K562 (cell line): ENCODE data around the gene DNAJC8. TPM values are rescaled to one million over a fixed set of nuclear protein-coding genes. Genes with fewer than 3 reads are reported as not detected.

Experiments
- BACH1 ChIP-seq: fragments of 200-800 bp; sonication (Bioruptor generic); IDR thresholded peaks from 2 replicates; pipeline ENCODE4 v1.6.1; 2016; ENCODE audit warnings: missing genetic modification characterization, missing compliant biosample characterization
- CBX8 ChIP-seq: fragments of 200-600 bp; sonication (generic); IDR thresholded peaks from 2 replicates; pipeline ENCODE4 v1.6.1; 2012; ENCODE audit warnings: borderline replicate concordance, mixed run types, low read depth, mild to moderate bottlenecking, moderate library complexity, mixed read lengths, low read length, control low read depth, inconsistent platforms; ENCODE audit not compliant: poor library complexity, severe bottlenecking; ENCODE audit errors: extremely low read depth
- CHD2 ChIP-seq: IDR thresholded peaks from 2 replicates; pipeline ENCODE4 v1.6.1; 2011; ENCODE audit warnings: low read depth, low read length
- EWSR1 ChIP-seq: fragments of 450-650 bp; IDR thresholded peaks from 2 replicates; pipeline ENCODE4 v1.6.1; 2018; ENCODE audit warnings: borderline replicate concordance, mild to moderate bottlenecking, low read depth, moderate library complexity; ENCODE audit not compliant: partially characterized antibody
- FOXK2 ChIP-seq, 2 experiments: fragments of 450-650 bp; IDR thresholded peaks in 1 of 2; conservative IDR thresholded peaks in 1 of 2; 2 replicates each; pipeline ENCODE4 v1.6.1; 2016; ENCODE audit warnings: low read depth in 2 of 2, mild to moderate bottlenecking in 1 of 2
- FOXP4 ChIP-seq: sonication (generic); formaldehyde crosslinking; IDR thresholded peaks from 2 replicates; pipeline ENCODE4 v1.8.0; 2022; ENCODE audit warnings: mild to moderate bottlenecking, missing genetic modification reagents, borderline replicate concordance
- HMBOX1 ChIP-seq: sonication (generic); IDR thresholded peaks from 2 replicates; pipeline ENCODE4 v1.6.1; 2016
- MNT ChIP-seq, 2 experiments: fragments of 450-650 bp; conservative IDR thresholded peaks; 2 replicates each; pipeline ENCODE4 v1.6.1; 2017; ENCODE audit warnings: mild to moderate bottlenecking in 2 of 2, moderate library complexity in 2 of 2
- NFE2 ChIP-seq: IDR thresholded peaks from 2 replicates; pipeline ENCODE4 v1.6.1; 2014; ENCODE audit warnings: antibody characterized with exemption, low read depth
- SNAPC5 ChIP-seq: fragments of 250-450 bp; sonication (Bioruptor Pico); IDR thresholded peaks from 2 replicates; pipeline ENCODE4 v1.8.0; 2021; ENCODE audit warnings: moderate library complexity, mild to moderate bottlenecking, inconsistent platforms
- TSHZ1 ChIP-seq: fragments of 250-450 bp; sonication (Bioruptor Pico); IDR thresholded peaks from 2 replicates; pipeline ENCODE4 v1.4.0; 2020; ENCODE audit warnings: mild to moderate bottlenecking, moderate library complexity
- ZNF143 ChIP-seq: sonication (generic); formaldehyde crosslinking; IDR thresholded peaks from 2 replicates; pipeline ENCODE4 v1.9.0; 2022; ENCODE audit warnings: mild to moderate bottlenecking, missing genetic modification reagents
- ZNF263 ChIP-seq: sonication (generic); formaldehyde crosslinking; IDR thresholded peaks from 2 replicates; pipeline ENCODE4 v1.8.0; 2022; ENCODE audit warnings: mild to moderate bottlenecking, missing genetic modification reagents, borderline replicate concordance
- ZNF592 ChIP-seq: fragments of 450-650 bp; IDR thresholded peaks from 2 replicates; pipeline ENCODE4 v1.6.1; 2017; ENCODE audit warnings: antibody characterized with exemption, mild to moderate bottlenecking
- polyA plus RNA-seq, 8 experiments: library from polyadenylated mRNA; depleted of rRNA in 4 of 8; stranded (reverse) in 5 of 8; unstranded in 3 of 8; fragments of >200 nt; fragmentation: Nextera tagmentation in 2 of 8; fragmentation: Illumina TruSeq in 1 of 8; extraction: Ambion mirVana in 2 of 8; extraction: Trizol in 1 of 8; gene quantifications; 2 replicates each; pipeline versions ENCODE4 v1.2.1 to v1.2.3, GENCODE V29; 2011 to 2014; ENCODE audit warnings: inconsistent platforms in 1 of 8, missing spikeins in 1 of 8
- total RNA-seq, 7 experiments: library from RNA; depleted of rRNA in 6 of 7; stranded (reverse); fragments of >200 nt in 6 of 7; fragmentation: Illumina TruSeq in 2 of 7; extraction: Trizol in 2 of 7; gene quantifications; 2 replicates each; pipeline versions ENCODE4 v1.2.1 to v1.2.3, GENCODE V29; 2011 to 2021; ENCODE audit warnings: low replicate concordance in 1 of 7

Gene DNAJC8
- total and polyA plus RNA-seq, 9 of the 15 experiments (the other 6 are each of a cell fraction or from before 2014, with no cell fraction given), result 143 to 508 (median 209) TPM

GRCh38 chr1:28172713-28173150 is 60.1 kb downstream of the DNAJC8 start (continued):
- no peak for TF ChIP-seq ZNF263 (CRISPR knock-in tag)
- TF ChIP-seq SNAPC5 (CRISPR knock-in tag), result no peak
- no peak for TF ChIP-seq CBX8
- peak; percentile 39; the same call in 1 of the 2 replicates for TF ChIP-seq BACH1 (tag)
- no peak for TF ChIP-seq EWSR1
- peak in 1 of 2 experiments; percentile 71; a peak in 1 of 4 replicates for TF ChIP-seq MNT (conservative IDR thresholded peaks at IDR 0.05)
- TF ChIP-seq CHD2, result no peak
- TF ChIP-seq NFE2, result peak; percentile 60; the same call in 1 of the 2 replicates
- TF ChIP-seq TSHZ1, result no peak
- peak; percentile 59; the same call in 1 of the 2 replicates for TF ChIP-seq HMBOX1
- peak; percentile 58 for TF ChIP-seq ZNF592
- TF ChIP-seq ZNF143 (CRISPR knock-in tag), result no peak
- TF ChIP-seq FOXP4 (CRISPR knock-in tag), result 0 out of 2 replicates have a peak, but pooled peaks have one; percentile 51
- peak; percentile 62 to 74; a peak in 2 of 4 replicates for TF ChIP-seq FOXK2 (conservative IDR thresholded peaks at IDR 0.05 in 1 of 2, IDR thresholded peaks at IDR 0.05 in 1 of 2; ENCODE audit: low read depth in 2 of 2)
